T-helper 22 cell (primary cell): ENCODE measurements around the gene IL18R1.

Source experiments
- DNase-seq: peaks from one replicate; pipeline ENCODE4 v3.0.0-alpha.2; 2020; ENCODE audit warnings: low read depth

Gene IL18R1

GRCh38 chr2:102434655-102435381 lies 79.2 kb downstream of the IL18R1 start:
- DNase-seq, result no peak

DNA sequence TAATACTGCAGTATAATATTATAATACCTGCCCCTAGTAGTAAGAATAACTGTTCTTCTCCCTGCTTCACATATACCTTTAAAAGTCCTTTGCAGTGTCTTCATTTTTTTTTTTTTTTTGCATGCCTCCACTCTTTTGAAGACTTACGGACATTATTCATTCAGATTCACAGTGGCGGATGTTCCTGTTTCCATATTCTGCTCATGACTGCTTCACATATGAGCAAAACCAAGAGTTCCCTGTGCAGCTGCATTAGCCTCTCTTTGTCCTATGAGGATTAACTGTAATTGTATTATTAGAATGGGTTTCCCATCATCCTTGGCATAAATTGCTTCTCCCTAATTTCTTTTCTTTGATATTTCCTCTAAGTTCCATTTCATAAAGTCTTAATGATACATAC lies 80.1 kb downstream of the IL18R1 start:
- no peak for DNase-seq

- no peak for DNase-seq
These were observed 80.7 kb downstream of the IL18R1 start for GRCh38 chr2:102436323-102436722.

DNA sequence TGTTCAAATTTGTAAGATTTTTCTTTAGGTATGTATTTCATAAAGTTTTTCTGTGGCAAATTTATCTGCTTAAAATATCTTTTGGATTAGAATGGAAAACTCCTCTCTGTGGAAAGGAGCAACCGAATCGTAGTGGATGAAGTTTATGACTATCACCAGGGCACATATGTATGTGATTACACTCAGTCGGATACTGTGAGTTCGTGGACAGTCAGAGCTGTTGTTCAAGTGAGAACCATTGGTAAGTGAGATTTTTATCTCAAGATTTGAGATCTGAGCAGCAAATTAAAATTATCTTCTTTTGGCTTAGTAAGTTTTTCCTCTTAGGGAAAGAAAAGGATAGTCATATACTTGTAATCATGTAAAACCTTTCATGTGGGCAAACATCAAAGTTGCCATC lies 81.5 kb downstream of the IL18R1 start:
- no peak for DNase-seq

- DNase-seq, result no peak
These were observed 82.5 kb downstream of the IL18R1 start for GRCh38 chr2:102438111-102438510.

- DNase-seq, result no peak
These were observed 83.0 kb downstream of the IL18R1 start for GRCh38 chr2:102438578-102438977.

DNA sequence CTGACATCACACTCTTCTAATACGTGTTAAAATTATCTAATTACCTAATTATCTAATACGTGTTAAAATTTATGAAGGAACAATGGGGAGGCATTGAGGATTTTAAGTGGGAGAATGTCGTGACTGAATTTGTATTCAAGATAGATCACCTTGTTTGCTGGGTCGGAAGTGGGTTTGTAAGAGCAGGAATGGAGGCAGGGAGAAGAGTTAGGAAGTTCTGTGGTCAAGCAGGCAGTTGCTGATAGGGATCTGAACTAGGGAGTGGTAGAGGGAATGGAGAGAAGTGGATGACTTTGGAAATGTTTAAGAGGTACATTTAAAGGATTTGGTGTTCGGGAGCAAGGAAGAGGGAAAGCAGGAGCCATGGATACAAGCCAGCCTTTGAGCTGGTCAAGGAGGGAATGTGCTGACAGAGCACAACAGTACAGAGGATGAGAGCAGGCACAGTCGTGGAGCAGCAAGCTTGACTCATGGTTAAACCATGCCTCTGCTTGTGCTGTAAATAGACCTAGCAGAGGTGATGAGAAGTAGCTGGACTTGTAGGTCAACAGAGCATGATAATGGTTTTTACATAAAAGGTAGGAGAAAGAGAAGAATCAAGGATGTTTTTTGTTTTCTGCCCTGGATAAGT lies 83.6 kb downstream of the IL18R1 start:
- no peak for DNase-seq

DNA sequence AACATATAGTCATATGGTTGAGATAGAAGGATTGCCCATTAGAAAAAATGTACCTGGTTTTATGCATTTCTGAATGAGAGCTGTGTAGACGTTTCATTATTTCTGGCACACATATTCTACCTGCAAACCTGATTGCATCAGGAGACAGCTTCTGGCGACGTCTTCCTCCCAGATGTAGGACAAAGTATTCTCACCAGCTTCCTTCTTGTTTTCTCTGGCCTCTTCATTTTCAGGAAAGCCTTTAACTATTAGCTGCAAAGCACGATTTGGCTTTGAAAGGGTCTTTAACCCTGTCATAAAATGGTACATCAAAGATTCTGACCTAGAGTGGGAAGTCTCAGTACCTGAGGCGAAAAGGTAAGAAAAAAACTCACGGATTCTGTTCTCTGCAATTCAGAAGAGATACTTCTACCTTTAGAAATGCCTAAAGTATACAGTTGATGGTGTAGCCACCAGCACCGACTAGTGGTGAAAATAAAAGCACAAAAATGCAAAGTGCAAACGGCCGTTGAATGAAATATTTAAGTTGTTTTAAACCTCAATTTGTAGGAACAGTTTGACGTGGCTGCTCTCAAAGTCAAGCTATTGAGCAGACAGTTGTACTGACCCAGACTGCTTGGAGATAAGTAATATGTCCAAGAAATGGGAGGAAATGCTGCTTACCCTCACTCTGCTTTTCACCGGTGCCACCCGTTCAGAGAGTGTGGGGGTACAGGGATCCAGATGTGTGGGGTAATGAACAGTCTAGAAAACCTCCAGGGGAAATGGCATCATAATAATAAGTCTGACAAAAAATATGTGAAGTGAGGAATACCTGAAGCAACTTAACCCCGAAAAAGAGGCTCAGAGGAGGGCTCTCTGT lies 87.6 kb downstream of the IL18R1 start:
- no peak for DNase-seq

DNA sequence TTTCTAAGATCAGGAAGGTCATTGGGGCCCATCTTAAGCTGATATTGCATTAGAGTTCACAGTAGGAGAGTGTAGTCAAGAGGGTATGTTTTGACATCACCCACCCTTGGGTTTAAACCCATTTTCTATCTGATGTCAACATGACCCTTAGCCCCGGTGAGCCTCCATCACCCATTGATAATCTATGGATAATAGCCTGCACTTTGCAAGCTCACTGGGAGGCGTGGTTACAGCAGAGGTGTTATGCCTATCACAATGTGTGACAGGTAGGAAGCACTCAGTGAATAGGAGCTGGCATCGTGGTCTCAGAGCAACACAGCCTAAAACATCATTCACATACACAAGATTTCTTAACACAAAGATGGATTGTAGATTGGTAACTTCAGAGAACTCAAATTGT lies 88.6 kb downstream of the IL18R1 start:
- no peak for DNase-seq

GRCh38 chr2:102446936-102447335 lies 91.3 kb downstream of the IL18R1 start:
- no peak for DNase-seq
